CD4-positive, alpha-beta T cell treated with Interleukin-10 for 1 hour (primary cell): ENCODE data around the gene ENPP7.

Experiments used
- DNase-seq: peaks from one replicate; pipeline ENCODE4 v3.0.0-alpha.2; 2020

The ENPP7 gene

DNA sequence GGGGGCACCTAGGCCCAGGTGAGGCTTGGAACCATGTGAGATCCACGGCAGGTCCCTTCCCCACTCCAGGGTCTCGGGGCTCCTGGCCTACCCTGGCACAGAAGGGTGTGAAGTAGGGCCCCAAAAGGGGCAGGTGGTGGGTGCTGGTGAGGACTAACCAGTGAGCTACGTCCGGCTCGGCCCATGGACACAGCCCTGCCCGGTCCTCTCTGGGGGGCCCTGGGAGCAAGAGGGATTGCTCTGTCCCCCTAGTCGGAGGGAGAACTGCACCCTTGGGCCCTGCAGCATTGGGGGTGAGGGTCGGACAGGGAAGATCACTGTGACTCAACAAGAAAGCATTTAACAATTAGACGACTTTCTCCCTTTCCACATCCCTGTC, 2.9 kb downstream of the ENPP7 start:
- DNase-seq = no peak

DNA sequence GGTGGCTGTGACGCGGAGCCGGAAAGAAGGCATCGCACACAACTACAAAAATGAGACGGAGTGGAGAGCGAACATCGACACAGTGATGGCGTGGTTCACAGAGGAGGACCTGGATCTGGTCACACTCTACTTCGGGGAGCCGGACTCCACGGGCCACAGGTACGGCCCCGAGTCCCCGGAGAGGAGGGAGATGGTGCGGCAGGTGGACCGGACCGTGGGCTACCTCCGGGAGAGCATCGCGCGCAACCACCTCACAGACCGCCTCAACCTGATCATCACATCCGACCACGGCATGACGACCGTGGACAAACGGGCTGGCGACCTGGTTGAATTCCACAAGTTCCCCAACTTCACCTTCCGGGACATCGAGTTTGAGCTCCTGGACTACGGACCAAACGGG, 4.4 kb downstream of the ENPP7 start:
- DNase-seq = no peak

GRCh38 chr17:79737046-79737921, 6.5 kb downstream of the ENPP7 start:
- DNase-seq = no peak

DNA sequence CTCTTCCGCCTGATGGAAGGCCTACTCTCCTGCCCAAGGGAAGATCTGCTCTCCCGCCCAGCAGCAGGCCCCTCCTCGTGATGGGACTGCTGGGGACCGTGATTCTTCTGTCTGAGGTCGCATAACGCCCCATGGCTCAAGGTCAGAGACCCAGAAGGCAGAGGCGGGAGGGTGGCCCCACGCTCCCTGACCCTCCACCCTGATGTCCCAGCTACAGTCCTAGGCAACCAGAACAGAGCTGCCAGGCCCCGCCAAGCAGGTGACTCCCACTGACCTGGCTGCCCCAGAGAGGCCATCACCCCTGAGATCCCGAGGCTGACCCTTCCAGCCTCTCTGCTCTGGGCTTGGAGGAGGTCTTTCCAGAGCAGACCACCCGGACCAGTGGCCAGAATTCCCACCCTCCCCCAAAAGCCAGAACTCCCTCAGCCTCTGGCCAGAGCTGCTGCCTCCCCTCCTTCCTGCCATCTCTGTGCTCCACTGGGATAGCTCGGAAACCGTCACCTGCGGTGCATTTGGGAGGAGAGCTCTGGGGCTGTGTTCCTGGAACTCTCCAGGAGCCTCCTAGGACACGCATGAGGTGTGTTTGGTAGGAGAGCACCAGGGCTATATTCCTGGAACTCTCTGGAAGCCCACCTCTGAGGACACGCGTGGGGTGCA, 7.3 kb downstream of the ENPP7 start:
- DNase-seq = no peak

DNA sequence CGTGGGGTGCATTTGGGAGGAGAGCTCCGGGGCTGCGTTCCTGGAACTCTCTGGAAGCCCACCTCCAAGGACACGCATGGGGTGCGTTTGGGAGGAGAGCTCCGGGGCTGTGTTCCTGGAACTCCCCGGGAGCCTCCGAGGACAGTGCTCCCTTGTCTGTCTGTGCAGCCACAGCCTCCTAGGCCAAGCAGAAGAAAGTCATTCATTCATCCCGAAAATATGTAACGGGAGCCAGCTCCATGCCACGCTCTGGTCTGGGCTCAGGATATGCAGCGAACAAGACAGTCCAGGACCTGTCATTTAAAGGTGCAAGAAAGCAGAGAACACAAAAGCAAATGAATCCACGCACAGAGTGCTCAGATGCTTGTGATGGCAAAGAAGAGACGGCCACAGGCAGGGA, 7.9 kb downstream of the ENPP7 start:
- no peak for DNase-seq

- DNase-seq = no peak
Measured at GRCh38 chr17:79739148-79740062, 8.7 kb downstream of the ENPP7 start.

GRCh38 chr17:79740413-79740812, 9.7 kb downstream of the ENPP7 start:
- DNase-seq = no peak

- DNase-seq = no peak
Measured at GRCh38 chr17:79741401-79741750, 10.6 kb downstream of the ENPP7 start.

DNA sequence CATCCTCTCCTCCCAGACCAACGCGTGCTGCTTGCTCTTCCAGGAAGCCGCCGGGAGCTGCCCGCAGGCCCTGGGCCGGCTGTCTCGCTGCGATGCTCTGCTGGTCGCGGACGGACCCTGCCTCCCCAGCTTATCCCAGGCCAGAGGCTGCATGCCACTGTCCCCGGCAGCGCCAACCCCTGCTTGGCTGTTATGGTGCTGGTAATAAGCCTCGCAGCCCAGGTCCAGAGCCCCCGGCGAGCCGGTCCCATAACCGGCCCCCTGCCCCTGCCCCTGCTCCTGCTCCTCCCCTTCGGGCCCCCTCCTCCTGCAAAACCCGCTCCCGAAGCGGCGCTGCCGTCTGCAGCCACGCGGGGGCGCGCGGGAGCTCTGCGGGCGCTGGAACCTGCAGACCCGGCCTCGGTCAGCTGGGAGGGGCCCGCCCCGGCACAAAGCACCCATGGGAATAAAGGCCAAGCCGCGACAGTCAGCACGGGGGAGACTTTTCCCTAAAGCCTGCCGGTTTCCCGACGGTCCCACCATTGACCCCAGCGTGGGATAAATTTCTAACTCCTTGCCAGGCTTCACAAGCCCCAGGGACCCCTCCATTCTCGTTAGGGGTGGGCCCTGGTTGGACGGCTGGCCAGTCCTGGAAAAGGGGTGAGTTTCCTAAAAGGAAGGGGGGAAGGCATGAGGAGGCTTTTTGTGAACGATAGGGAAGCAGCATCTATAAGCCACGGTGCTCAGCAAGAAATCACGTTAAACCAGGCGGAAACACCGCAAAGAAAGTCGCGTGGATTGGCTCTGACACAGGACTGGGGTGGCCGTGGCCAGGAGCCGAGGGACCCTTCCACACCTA, 11.2 kb downstream of the ENPP7 start:
- peak; percentile 79 for DNase-seq

DNA sequence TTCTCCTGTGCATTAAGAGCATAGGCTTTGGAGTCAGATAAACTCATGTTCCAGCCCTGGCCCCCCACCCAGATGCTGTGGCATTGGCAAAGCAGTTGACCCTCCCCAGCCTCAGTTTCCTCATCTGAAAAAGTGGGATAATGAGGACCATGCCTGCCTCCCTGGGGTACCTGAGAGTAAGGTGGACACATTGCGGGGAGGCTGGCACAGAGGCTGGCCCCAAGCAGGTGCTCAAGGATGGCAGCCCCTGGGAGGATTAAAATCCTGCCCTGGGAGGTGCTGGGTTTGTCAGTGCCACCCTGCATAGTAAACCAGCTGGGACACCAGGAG, 11.8 kb downstream of the ENPP7 start:
- no peak for DNase-seq

DNA sequence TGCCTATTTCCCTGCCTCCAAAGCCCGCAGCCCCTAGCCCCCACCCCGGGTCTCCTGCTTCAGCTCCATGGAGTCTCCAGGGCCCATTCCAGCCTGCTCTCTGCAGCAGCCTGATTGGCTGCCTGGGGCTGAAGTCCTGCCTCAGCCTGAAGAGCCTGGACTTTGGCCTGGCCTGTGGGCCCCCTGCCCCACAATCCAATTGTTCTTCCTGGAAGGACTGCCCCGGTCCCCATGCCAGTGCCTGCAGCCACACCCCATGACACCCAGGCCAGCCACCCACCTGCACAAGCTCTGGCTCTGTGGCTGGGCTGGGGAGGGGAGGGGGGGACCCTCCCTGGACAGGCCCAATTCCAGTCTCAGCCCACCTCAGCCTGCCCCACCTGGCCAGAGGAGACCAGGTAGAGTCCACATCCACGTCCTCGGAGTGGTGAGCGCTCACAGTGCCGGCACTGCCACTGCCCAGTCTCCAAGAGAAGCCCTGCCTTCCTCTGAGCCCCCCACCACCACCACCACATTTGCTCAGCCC, 12.3 kb downstream of the ENPP7 start:
- DNase-seq = no peak

- no peak for DNase-seq
Measured at GRCh38 chr17:79743614-79744013, 12.9 kb downstream of the ENPP7 start.

DNA sequence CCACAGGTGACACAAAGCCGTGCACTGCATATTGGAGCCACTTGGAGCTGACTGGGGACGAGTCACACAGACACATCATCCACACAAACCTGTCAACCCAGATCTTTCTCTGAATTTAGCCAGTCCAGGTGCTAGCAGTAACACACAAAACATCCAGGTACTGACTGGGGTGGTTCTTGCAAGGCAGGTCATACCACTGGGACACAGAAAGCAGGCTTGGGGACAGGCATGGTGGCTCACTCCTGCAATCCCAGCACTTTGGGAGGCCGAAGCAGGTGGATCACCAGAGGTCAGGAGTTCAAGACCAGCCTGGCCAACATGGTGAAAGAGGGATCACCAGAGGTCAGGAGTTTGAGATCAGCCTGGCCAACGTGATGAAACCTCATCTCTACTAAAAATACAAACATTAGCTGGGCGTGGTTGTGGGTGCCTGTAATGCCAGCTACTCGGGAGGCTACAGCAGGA, 14.9 kb downstream of the ENPP7 start:
- DNase-seq = no peak

DNA sequence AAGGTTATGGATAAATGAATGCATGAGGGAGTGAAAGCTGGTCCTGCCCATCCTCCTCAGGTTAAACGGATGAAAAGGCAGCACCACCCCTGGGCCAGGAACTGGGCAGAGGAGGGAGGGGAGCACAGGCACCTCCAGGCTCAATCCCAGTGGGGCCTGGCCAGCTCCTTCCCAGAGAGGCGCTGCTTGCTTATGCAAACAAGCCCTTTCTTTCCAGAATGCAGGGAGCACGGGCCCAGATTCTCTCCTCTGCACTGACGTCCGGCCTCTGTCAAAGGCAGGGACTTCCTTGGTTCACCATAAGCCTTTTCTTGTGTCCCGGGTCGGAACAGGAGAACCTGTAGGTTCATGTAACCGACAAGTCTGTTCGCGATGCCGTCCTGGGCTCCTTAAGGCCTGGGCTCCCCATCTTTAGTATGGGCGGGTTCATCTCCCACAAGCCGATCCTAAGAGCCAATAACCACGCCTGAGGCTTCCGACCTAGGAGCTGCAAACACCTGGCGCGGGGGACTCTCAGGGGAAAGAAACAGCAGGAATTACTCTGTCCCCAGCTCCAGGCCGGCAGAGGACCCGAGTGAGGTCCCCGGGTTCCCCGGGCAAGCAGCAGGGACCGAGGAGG, 16.3 kb downstream of the ENPP7 start:
- no peak for DNase-seq

- no peak for DNase-seq
Measured at GRCh38 chr17:79747508-79748294, 17.0 kb downstream of the ENPP7 start.

- no peak for DNase-seq
Measured at GRCh38 chr17:79748295-79749099, 17.8 kb downstream of the ENPP7 start.

DNA sequence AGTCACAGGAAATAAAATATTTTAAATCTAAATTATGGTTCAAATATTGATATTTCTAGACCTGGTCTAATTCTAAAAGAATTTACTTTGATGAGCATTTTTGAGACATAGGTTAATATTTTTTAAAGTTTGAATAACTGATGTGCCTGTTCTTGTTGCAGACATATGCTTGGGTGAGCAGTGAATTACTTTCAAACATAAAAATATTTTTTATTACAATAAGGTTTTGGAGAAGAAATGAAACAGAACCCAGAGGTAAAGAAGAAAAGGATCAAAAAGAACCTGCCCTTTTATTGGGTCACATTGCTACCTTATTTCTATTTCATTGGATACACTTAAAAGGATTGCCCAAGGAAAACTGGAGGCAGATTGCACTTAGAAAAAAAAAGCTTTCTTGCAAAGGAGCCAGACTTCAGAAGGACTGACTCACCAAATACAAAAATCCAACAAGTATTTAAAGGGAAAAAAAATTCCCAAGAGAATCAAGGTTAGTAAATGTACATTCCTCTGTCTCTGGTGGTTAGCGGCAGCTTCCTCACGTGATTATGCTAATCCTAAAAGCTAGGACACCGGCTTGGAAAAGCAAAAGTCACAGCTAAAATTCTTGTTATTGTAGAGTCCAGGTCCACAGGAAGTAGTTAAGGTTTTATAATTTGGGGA, 18.5 kb downstream of the ENPP7 start:
- DNase-seq = no peak

DNA sequence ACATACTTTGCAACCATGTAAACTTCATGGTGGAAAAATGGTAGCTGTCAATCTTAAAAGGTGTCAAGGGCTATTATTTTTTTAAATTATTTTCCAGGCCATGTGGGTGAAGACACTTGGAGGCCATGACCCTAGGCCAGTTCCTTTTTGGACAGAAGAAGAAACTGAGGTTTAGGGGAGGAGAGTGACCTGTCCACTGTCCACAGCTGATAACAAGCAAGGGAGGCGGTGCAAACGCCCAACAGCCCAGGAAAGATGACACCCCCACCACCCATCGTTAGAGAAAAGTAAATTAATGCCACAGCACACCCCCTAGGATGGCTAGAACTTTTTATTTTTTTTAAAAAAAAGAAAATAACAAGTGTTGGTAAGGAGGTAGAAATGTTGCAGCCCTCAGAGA, 19.2 kb downstream of the ENPP7 start:
- no peak for DNase-seq
